Stimulated activated CD4-positive, alpha-beta T cell treated with anti-CD3 and anti-CD28 coated beads, Interleukin-15, amount 100 ng/mL, for 48 hours (primary cell): ENCODE measurements around the gene PPP1R14B.

Source experiments
- DNase-seq, 2 donors: peaks; one replicate each; pipeline ENCODE4 v3.0.0-alpha.2; 2020; ENCODE audit warnings: low read depth in 2 of 2

Gene PPP1R14B, protein sequence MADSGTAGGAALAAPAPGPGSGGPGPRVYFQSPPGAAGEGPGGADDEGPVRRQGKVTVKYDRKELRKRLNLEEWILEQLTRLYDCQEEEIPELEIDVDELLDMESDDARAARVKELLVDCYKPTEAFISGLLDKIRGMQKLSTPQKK

DNA sequence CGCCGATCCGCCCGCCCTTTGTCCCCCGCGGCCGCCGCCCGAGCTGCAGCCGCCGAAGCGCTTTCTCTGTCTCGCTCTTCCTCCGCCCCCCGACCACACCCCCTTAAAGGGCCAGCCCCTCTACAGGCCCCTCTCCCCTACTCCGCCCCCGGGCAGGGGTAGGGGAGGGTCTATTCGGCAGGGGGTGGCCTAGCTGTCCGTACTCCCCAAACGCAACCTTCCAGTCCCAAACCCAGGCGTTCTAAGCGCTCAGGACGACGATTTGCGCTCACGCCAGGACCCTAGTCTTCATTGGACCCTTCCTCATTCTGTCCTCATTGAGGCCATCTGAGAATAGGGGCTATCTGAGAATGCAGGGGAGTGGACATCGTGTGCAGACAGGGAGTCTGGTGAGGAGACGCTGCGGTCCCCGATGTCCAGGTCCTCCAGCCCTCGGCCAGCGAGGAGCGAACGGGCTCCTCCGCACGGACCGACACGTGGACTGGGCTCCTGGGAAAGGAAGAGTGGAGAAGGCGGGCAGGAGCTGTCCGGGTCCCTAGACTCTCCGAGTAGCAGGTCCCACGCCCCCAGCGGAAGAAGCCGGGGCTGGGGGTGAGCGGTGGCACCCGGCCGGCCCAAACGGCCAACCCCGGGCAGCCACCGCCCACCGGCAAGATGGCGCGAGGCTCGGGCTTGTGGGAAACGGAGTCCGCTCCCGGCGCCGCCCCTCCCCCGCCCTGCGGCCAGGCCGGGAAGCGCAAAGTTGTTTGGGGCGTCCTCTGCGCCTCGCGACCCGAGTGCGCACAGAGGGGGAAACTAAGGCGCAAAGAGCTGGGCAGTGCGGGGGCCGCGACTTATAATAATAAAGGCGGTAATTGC lies at the start of gene PPP1R14B:
TSS of gene PPP1R14B (minus strand) at position 73 of the 858 bp plus-strand sequence. CDS start 270 bp downstream, outside the sequence.
- peak; percentile 59 to 78 for DNase-seq

DNA sequence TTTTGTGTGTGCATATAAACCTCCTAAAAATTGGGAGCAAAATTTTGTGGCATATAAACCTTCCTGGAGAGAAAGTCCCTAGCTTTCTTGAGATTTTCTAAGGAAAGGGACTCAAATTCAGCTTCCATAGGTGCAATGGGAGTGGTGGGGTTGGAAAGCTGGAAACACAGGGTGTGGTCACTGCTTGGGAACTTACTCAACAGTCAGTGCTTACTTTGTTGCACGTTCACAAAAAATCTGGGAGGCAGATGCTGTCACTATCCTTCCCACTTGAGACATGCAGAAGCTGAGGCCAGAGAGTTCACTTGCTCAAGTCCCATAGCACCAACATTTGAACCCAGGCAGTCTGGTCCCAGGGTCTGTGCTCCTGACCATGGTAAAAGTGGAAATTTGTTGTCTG lies 49.5 kb upstream of the PPP1R14B start:
- no peak for DNase-seq

DNA sequence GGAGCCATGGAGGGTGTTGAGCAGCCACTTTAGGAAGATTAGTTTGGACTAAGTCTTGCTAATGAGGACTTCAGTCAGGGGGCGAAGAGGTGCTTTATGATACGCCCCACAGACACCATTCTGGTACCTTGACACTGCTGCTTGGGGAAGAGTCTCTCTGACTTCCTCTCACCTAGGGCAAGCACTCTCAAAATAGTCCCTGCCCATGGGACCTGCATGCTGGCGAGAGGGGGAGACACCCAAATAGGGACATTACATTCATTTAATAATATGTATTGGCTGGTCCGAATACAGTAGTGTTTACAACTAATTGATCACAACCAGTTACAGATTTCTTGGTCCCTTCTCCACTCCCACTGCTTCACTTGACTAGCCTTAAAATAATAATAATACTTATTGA lies 49.0 kb upstream of the PPP1R14B start:
- DNase-seq, result no peak

DNA sequence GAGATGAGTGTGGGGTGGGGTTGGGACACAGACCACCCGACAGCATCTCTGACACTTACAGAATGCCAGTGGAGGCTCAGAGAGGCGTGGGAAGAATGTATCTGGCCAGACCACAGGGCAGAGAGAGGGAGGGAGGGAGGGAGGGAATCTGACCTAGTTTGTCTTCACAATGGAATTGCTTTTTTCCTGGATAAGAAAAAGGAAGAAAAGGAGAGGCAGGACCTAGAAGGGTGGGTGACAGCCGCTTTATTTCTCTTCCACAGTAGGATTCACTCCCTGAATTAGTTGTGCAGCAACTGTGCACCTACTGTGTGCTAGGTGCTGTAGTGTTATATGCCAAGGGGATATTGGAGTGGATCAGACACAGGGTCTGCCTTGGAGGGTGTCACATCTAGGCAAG lies 48.0 kb upstream of the PPP1R14B start:
- no peak for DNase-seq

DNA sequence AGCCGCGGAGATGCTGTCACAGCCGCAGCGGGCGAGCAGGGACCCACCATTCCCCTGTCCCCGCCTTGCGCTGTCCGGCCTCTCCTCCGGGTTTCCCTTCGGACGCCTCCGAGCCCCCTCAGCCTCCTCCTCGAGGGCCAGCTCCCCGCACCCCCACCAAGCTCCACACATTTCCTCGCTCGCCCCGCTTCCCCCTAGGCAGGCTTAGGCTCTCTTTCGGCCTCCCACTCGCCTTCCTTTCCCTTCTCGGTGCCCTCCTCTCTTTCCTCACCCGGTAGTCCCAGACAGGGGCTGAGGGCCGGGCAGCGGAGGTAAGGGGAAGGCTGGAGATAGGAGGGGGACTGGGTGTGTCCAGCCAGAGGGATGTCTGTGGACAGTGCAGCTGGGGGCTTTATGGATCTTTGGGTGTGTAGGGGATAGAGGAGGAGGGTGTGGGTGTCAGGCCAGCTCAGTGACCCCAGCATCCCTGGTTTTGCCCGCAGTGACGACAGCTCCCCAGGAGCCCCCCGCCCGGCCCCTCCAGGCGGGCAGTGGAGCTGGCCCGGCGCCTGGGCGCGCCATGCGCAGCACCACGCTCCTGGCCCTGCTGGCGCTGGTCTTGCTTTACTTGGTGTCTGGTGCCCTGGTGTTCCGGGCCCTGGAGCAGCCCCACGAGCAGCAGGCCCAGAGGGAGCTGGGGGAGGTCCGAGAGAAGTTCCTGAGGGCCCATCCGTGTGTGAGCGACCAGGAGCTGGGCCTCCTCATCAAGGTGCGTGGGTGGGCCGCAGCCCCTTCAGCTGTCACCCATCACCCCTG lies 45.9 kb upstream of the PPP1R14B start:
- DNase-seq, result no peak

DNA sequence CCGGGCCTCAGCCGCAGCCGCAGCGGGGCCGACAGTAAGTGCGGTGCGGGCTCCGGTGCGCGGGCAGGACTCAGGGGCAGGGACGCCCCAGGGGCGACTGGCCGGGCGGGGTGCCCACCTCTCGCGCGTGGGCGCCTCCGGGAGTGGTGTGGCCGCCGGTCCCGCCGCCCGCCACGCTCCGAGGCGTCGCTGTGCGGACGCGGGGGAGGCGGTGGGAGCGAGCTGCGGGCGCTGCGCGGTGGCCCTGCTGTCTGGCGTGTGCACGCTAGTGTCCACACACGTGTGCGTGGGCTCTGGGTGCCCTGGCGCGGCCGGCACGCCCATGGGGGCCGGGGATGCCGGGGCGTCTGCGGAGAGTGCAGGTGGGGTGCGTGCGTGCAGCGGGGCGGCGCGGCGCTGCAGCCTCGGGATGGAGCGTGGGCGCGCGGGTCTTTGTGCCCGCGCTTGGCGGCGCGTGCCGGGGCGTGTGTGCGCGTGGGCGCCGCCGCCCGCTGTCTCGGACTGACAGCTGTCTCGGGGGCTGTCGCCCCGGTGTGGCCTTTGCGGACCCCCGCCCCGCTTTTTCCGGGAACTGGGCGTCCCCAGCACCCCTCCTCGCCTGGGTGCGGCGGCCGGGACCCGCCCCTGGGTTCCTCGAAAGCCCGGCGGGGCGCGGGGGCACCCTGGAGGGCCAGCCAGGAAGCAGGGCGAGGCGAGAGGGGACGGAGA lies 45.2 kb upstream of the PPP1R14B start:
- no peak for DNase-seq

DNA sequence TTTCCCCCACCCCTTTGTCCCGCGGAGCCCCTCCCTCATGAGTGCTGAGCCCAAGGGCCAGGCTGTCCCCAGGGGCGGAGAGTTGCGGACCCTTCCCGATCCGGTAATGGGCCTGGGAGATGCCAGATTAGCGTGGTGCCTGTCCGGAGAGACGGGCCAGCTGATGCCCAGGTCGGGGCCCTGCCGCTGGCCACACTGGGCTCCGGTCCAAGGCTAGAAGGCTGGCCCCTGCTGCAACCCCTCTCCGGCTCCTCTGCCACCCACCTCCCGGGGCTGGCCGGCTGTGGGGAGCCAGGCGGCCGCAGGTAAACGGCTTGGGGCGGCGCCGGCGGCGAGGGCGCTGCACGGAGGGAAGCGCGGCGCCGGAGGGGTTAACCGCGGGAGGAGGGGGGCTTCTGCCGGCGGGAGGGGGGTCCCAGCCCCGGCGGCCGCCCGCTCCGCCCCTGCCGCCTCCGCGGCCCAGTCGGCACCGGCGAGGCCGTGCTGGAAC lies 44.6 kb upstream of the PPP1R14B start, which contains the start of gene KCNK4:
TSS of gene KCNK4 (plus strand) at position 41 of the 490 bp plus-strand sequence. CDS start 1,717 bp downstream, outside the sequence.
- DNase-seq, result no peak

DNA sequence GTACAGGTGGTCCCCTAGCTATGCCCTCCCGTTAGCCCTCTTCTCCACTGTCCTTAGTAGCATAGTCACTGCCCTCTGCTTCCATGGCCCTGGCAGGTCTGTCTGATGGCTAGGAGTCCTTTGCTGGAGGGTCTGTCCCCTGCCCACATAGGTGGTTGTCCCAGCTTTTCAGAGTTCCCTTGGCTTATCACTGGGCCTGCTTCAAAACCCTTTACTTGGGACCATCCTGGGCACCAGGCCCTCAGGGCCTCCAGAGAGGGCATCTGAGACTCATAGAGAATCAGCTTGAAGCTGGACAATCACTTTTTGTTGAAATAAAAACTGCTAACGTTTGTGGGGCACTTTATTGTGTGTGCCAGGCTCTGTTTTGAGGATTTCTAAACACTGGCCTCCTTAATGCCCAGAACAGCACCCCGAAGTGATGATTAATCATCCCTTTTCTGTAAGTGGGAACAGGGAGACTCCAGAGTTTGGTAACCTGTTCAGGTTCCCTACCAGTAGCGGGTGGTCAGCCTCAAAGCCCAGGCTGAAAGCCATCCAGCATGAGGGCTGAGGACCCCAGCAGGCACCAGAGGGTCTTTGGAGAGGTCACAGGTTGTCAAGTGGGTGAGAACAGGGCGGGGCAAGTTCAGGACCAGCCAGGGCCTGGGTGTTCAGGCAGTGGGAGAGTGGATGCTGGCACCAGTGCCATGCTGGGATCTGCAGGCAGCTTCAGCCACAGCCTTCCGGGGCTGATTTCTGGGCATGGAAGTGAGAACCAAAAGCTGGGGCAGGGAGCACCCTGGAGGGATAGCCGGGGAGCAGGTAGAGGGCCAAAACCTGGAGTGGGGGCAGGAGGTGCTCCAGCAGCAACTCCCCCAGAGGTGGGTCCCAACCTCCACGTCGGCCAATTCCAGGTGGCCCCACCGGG lies 43.9 kb upstream of the PPP1R14B start:
- DNase-seq, result no peak

DNA sequence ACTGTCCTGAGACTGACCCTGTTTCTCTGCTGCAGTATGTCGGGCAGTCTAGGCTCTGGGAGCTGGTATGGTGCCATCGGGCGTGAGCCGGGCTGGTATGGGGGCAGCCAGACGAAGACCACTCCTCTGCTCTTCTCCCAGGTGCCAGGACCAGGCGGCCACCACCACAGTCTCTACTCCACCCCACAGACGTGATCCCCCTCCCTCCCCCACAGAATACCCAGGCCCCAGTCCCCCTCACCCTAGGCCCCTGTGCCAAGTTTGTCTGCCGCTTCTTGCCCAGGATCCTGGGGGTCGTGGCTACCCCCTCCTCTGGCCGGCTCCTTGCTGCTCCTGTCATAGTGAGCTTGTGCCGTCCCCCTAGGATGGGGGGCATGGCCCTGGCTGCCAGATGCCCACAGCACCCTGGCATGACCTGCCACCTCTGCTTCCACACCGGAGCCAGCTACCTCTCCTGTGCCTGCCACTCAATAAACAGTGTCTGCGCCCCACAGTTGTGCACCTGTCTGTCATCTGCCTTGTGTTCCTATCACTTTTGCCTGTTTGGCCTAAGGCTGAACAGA lies 42.3 kb upstream of the PPP1R14B start:
- no peak for DNase-seq

DNA sequence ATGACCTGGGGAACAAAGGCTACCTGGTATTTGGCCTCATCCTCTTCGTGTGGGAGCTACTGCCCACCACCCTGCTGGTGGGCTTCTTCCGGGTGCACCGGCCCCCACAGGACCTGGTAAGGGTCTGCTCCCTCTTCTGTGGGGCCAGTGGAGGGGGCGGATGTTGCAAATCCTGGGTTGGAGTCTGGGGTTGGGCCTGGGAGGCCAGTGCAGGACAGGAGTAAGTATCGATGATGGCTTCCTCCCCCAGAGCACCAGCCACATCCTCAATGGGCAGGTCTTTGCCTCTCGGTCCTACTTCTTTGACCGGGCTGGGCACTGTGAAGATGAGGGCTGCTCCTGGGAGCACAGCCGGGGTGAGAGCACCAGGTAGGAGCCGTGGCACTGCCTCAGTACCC lies 41.6 kb upstream of the PPP1R14B start:
- no peak for DNase-seq

DNA sequence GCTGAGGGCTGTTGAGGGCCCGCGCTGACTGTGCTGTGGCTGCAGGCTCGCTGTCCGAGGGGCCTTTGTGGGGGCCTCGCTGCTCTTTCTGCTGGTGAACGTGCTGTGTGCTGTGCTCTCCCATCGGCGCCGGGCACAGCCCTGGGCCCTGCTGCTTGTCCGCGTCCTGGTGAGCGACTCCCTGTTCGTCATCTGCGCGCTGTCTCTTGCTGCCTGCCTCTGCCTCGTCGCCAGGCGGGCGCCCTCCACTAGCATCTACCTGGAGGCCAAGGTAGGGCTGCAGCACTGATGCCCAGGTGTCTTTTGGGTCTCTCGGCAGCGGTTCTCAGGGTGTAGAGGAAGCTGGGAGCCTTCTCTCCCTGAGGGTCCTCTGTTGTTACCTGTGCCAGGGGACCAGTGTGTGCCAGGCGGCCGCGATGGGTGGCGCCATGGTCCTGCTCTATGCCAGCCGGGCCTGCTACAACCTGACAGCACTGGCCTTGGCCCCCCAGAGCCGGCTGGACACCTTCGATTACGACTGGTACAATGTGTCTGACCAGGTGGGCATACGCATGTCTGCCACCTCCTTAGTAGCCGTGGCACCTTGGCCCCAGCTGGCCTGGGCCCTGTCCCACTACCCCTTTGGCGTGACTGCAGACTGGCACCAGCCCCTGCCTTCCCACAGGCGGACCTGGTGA lies 41.1 kb upstream of the PPP1R14B start:
- DNase-seq, result no peak

DNA sequence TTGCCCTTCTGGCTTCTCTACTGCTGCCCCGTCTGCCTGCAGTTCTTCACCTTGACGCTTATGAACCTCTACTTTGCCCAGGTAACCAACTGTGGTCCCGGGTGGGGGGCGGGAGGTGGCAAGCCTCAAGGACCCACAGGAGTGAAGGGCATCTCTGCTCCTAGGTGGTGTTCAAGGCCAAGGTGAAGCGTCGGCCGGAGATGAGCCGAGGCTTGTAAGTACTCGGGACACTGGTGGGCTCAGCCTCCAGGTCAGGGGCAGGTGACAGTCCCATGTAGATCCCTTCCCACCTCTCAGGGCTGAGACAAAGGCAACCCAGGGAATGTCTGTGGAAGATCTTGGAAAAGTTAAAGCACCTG lies 40.0 kb upstream of the PPP1R14B start:
- no peak for DNase-seq

DNA sequence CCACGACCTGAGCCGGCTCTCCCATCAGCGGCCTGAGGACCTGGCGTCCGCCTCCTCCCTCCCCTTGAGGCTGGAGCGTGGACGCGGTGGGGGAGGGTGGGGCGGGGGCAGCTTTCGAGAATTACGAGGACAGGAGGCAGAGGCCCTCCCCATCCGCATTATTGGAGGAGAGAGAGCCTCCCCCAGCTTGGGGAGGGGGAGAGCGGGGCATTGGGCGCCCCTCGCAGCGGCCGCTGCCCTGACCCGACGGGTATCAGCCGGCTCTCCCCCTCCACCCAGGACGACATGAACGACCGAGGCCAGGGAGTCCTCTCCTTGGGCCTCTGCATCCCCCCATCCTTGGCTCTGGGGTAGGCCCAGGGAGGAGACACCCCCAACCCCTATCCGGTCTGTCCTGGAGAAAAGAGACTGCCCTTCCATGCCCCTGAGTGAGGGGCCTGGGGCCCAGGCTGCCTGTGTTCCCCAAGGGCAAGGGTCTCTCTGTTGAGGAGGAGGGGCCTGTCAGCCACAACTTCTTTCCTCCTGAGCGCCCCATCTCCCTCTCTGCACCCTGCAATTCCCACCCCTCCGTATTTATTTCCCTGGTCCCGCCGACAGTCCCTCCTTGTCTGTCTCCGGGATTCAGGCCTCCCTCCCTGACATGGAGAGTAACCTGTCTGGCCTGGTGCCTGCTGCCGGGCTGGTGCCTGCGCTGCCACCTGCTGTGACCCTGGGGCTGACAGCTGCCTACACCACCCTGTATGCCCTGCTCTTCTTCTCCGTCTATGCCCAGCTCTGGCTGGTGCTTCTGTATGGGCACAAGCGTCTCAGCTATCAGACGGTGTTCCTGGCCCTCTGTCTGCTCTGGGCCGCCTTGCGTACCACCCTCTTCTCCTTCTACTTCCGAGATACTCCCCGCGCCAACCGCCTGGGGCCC lies 39.4 kb upstream of the PPP1R14B start:
- no peak for DNase-seq

DNA sequence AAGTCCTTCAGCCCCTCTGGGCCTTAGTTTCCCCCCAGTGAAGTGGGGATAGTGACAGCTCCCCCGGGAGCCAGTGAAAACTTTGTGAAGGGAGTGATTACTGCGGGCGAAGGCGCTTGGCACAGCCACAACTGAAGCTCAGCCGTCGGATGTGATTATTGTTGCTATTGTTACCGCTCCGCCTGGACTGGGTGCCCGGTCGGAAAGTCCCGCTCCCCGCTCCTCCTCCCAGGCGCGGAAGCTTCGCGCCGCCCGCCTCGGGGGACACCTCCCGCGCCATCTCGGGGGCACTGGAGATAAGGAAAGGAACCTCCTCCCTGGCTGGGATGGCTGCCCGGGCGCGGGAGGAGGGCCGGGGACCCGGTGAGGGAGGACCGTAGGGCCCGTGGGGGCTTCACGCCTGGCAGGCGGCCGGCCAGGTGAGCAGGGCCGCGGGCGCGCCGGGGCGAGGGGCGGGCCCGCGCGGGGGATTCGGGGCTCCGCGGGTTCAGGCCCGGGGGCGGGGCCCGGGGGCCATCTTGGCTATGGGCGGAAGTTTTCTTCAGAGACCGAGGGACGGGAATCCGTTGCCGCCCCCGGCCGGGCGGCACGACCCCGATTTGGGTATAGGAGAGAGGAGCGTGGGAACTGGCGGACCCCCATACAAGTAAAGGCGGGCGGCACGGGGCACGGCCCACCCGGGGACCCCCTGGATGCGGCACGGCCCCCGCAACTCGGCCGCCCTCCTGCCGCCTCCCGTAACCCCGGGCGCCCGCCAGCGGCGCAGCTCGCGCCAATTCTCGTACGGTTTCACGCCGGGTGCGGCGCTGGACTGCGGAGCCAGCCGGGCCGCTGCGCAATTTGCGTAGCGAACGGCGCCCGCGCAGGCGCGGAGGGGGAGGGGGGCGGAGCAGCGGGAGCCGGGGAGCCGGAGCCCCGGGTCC lies 38.5 kb upstream of the PPP1R14B start, which contains the start of gene GPR137:
TSS of gene GPR137 (plus strand) at position 887 of the 923 bp plus-strand sequence. CDS start 677 bp downstream, outside the sequence.
- peak; percentile 75 to 83 for DNase-seq

DNA sequence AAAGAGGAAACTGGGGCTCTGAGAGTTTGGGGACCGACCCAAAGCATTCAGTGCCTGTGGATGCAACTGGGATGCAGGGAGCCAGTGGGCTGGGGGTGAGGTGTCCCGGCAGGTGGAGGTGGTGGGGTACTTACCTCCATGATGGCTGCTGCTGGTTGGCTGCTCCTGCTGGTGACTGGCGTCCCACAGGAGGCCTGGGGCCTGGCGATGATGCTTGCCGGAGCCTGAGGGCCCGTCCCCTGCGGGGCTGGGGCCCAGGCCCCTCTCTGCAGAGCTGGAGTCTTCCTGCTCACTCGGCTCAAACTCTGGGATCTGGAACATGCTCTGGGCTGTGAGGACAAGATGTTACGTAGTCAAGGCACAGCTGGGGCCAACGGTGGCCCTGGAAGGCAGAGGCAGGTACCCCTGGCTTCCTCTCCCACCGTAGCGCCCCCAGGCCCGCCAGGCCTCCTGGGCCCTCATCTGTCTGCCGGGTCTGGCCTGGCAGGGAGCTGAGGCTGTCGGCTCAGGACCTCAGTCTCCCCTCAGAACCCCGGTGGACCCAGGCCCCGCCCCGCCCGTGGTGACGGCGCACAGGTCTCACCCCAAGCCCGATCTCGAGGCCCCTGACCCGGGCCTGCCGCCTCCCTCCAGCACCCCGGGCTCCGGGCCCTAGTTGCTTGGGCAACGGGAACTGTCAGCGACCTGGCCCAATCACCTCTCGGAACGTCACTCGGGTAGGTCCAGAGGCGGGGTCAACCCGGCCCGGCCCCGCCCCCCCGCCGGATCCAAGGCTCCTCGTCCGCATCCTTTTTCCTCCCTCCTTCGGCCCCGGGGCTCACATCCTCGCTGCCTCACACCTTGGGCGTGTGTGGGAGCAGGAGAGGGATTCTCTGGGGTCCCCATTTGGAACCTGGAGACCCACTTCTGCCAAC lies 37.6 kb upstream of the PPP1R14B start, which contains the start of gene BAD:
TSS of gene BAD (minus strand) at position 618 of the 914 bp plus-strand sequence. CDS start at position 321, 297 bp downstream.
- DNase-seq, result peak; percentile 88 to 94

DNA sequence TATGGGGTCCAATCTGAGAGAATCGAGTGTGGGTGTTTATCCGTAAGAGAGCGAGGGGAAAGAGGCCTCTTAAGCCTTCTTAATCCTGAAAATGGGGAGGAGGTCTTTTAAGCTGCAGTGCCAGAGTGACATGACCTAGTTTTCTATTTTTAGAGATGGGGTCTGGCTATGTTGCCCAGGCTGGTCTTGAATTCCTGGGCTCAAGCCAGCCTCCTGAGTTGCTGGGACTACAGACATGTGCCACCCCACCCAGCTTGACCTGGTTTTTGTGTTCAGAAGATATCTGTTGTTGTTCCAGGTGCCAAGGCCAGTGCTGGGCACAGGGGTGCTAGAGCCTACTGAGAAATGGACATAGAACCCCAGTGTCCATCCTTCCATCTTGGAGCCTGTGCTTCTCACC lies 36.3 kb upstream of the PPP1R14B start:
- DNase-seq, result no peak
